ENCODE data around the gene CCDC198. TPM values are rescaled to one million over a fixed set of nuclear protein-coding genes. Genes with fewer than 3 reads are reported as not detected.
A peak's percentile ranks its signal among the peaks of the same experiment; 100 is the strongest.

The CCDC198 gene, protein sequence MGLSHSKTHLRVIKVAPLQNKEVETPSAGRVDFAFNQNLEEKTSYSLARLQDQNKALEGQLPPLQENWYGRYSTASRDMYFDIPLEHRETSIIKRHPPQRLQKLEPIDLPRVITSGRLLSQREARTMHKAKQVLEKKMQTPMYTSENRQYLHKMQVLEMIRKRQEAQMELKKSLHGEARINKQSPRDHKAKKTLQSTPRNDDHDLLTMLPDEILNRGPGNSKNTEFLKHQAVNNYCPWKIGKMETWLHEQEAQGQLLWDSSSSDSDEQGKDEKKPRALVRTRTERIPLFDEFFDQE
- not detected in 2 replicates for total RNA-seq (ENCODE audit: low replicate concordance)

DNA sequence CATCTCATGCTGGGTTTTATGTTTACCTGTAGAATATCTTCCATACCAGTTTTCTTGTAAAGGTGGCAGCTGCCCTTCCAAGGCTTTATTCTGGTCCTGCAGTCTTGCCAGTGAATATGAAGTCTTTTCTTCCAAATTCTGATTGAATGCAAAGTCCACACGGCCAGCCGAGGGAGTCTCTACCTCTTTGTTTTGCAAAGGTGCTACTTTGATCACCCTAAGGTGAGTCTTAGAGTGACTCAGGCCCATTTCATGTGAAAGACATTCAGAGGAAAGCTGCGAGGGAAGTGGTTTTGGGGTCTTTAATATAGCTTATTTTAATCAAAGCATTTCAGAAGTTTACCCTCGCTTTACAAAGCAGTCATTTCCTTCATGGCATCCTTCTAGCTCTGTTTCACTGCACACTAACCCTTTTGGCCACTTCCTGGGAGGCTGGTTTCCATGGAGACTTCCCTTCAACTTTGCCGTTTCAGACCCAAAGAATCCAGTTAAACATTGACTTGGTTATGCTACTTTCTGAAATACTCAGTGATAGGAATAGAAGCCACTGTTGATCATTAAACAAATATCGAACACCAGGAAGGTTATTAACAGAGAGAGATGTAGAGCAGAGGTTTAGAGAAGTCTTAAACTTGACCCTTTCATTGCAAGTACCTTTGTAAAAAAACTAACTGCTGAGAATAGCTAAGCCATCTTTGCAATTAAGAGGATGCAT, at the start of gene CCDC198:
TSS of gene CCDC198 (minus strand) at position 391 of the 715 bp plus-strand sequence. CDS start at position 249, 142 bp downstream.
- peak within 1 kb of the TSS; percentile 28 for H2AFZ ChIP-seq (replicated peaks)
- Mint-ChIP-seq H3K9me3 (no peaks in the 10 kb centered on the region), H3K27me3 (ENCODE audit: insufficient read depth, low read depth) (peaks cover 2% of the 10 kb centered on the region), H3K36me3 (no peaks in the 10 kb centered on the region), H3K4me1 (peaks cover 18% of the 10 kb centered on the region), H3K27ac (no peak within 1 kb of the TSS), H3K4me3 (no peak within 1 kb of the TSS)
- no peak for TF ChIP-seq EZH2phosphoT487 (IDR thresholded peaks at IDR 0.05)
- no peak for TF ChIP-seq EZH2 (IDR thresholded peaks at IDR 0.05)
- TF ChIP-seq, protein P1, sequence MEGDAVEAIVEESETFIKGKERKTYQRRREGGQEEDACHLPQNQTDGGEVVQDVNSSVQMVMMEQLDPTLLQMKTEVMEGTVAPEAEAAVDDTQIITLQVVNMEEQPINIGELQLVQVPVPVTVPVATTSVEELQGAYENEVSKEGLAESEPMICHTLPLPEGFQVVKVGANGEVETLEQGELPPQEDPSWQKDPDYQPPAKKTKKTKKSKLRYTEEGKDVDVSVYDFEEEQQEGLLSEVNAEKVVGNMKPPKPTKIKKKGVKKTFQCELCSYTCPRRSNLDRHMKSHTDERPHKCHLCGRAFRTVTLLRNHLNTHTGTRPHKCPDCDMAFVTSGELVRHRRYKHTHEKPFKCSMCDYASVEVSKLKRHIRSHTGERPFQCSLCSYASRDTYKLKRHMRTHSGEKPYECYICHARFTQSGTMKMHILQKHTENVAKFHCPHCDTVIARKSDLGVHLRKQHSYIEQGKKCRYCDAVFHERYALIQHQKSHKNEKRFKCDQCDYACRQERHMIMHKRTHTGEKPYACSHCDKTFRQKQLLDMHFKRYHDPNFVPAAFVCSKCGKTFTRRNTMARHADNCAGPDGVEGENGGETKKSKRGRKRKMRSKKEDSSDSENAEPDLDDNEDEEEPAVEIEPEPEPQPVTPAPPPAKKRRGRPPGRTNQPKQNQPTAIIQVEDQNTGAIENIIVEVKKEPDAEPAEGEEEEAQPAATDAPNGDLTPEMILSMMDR (IDR thresholded peaks at IDR 0.05): no peak
- H3F3A ChIP-seq (ENCODE audit: low read depth): no peaks in the 10 kb centered on the region
- no peaks in the 10 kb centered on the region for H3K27me3 ChIP-seq
- no peaks in the 10 kb centered on the region for H4K20me1 ChIP-seq (ENCODE audit: low read depth)
- H3K27ac ChIP-seq: no peak within 1 kb of the TSS
- H3K4me1 ChIP-seq: no peaks in the 10 kb centered on the region
- DNase-seq (ENCODE audit: low spot score): no peak
- no peak within 1 kb of the TSS for H3K4me2 ChIP-seq
- no peaks in the 10 kb centered on the region for H3K79me2 ChIP-seq (ENCODE audit: low read depth)
- H3K9me3 ChIP-seq (ENCODE audit: low read depth): no peaks in the 10 kb centered on the region
- H3K36me3 ChIP-seq: no peaks in the 10 kb centered on the region
- H3K4me3 ChIP-seq: no peak within 1 kb of the TSS
- H3K9ac ChIP-seq: no peak within 1 kb of the TSS

DNA sequence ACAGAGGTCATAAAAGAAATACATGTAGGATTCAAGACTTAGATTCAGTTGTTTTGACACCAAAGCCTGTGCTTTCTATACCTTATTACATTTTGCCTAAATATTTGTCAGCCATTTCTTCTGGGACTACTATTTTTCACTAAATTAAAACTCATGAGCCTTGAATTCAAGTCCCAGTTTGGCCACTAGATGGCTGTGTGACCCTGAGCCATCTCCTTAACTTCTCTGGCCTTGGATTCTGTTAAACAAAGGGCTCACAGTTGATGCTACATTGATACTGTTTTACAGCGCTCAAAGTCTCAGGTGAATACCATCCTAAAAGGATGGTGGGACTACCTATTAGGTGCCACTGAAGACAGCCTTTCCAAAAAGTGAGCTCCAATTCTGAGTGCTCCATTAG, 39.6 kb upstream of the CCDC198 start:
- no peak overlapping the region for H3K4me3 ChIP-seq
- peak; percentile 61 for DNase-seq (ENCODE audit: low spot score)
- H3K4me3 Mint-ChIP-seq: no peak overlapping the region
- H3K27ac Mint-ChIP-seq: no peak overlapping the region
- no peaks in the 10 kb centered on the region for H4K20me1 ChIP-seq (ENCODE audit: low read depth)
- peaks cover 5% of the 10 kb centered on the region for H3K4me1 Mint-ChIP-seq
- no peaks in the 10 kb centered on the region for H3K4me1 ChIP-seq
- no peaks in the 10 kb centered on the region for H3K36me3 ChIP-seq
- H3K9me3 Mint-ChIP-seq: peaks cover 3% of the 10 kb centered on the region
- peaks cover 4% of the 10 kb centered on the region for H3K27me3 Mint-ChIP-seq (ENCODE audit: insufficient read depth, low read depth)
- no peak overlapping the region for H2AFZ ChIP-seq (replicated peaks)
- no peaks in the 10 kb centered on the region for H3K9me3 ChIP-seq (ENCODE audit: low read depth)
- no peaks in the 10 kb centered on the region for H3K36me3 Mint-ChIP-seq
- no peak overlapping the region for H3K4me2 ChIP-seq
- H3K79me2 ChIP-seq (ENCODE audit: low read depth): no peaks in the 10 kb centered on the region
- no peaks in the 10 kb centered on the region for H3K27me3 ChIP-seq
- H3F3A ChIP-seq (ENCODE audit: low read depth): no peaks in the 10 kb centered on the region
- H3K27ac ChIP-seq: no peak overlapping the region
- H3K9ac ChIP-seq: no peak overlapping the region
- TF ChIP-seq, protein P1 (IDR thresholded peaks at IDR 0.05): peak; percentile 69
- no peak for TF ChIP-seq EZH2phosphoT487 (IDR thresholded peaks at IDR 0.05)

DNA sequence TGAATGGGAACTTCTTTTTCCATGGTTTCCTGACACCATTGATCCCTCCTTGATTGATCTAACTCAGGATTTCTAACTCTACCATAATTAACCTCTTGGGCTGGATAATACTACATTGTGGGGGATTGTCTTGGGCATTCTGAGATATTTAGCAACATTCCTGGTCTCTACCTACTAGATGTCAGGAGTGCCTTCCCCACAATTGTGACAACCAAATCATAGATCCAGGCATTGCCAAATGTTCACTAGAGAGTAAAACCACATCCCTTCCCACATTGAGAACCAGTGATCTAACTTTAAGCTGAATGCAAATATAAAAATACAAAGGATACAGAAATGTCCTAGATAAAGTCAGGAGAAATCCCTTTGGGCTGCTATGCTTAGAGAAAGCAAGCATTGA, 36.9 kb upstream of the CCDC198 start:
- Histone ChIP-seq H3F3A (ENCODE audit: low read depth) (no peaks in the 10 kb centered on the region), H2AFZ (replicated peaks) (no peak overlapping the region), H3K9me3 (ENCODE audit: low read depth) (no peaks in the 10 kb centered on the region), H3K4me2 (no peak overlapping the region), H4K20me1 (ENCODE audit: low read depth) (no peaks in the 10 kb centered on the region), H3K4me3 (no peak overlapping the region), H3K4me1 (no peaks in the 10 kb centered on the region), H3K79me2 (ENCODE audit: low read depth) (no peaks in the 10 kb centered on the region), H3K27ac (no peak overlapping the region), H3K9ac (no peak overlapping the region), H3K36me3 (no peaks in the 10 kb centered on the region), H3K27me3 (no peaks in the 10 kb centered on the region)
- Mint-ChIP-seq H3K27me3 (ENCODE audit: insufficient read depth, low read depth) (peaks cover 6% of the 10 kb centered on the region), H3K9me3 (peaks cover 12% of the 10 kb centered on the region), H3K36me3 (no peaks in the 10 kb centered on the region), H3K27ac (no peak overlapping the region), H3K4me3 (no peak overlapping the region), H3K4me1 (peaks cover 5% of the 10 kb centered on the region)
- DNase-seq (ENCODE audit: low spot score): no peak
- TF ChIP-seq EZH2 (IDR thresholded peaks at IDR 0.05) (no peak), EZH2phosphoT487 (IDR thresholded peaks at IDR 0.05) (no peak)
- TF ChIP-seq, protein P1 (IDR thresholded peaks at IDR 0.05): no peak
